SK-N-SH treated with all-trans-retinoic acid at 6 μM for 48 hours (cell line): Measurements from ENCODE around the gene MAP3K20.

ENCODE experiments used
- ATAC-seq: fragments of 200-7000 bp; cut with Tn5 transposase; 3 replicates; pipeline ENCODE4 v1.9.1; 2020; ENCODE audit warnings: mild to moderate bottlenecking, moderate library complexity
- BACH2 ChIP-seq: fragments of 250-450 bp; sonication (Bioruptor Pico); IDR thresholded peaks from 2 replicates; pipeline ENCODE4 v1.9.0; 2021; ENCODE audit warnings: mild to moderate bottlenecking, borderline replicate concordance
- ESRRG ChIP-seq: fragments of 250-450 bp; sonication (Bioruptor Pico); IDR thresholded peaks from 2 replicates; pipeline ENCODE4 v1.6.1; 2021; ENCODE audit warnings: mild to moderate bottlenecking
- GLIS3 ChIP-seq: fragments of 250-450 bp; sonication (Bioruptor Pico); IDR thresholded peaks from 2 replicates; pipeline ENCODE4 v1.5.0; 2020; ENCODE audit warnings: mild to moderate bottlenecking, moderate library complexity
- ISL1 ChIP-seq: fragments of 250-450 bp; sonication (Bioruptor Pico); IDR thresholded peaks from 2 replicates; pipeline ENCODE4 v2.1.2; 2022; ENCODE audit warnings: mild to moderate bottlenecking, moderate library complexity
- OSR1 ChIP-seq: fragments of 250-450 bp; sonication (Bioruptor Pico); IDR thresholded peaks from 2 replicates; pipeline ENCODE4 v1.8.0; 2022; ENCODE audit warnings: moderate library complexity, mild to moderate bottlenecking, inconsistent platforms
- RARB ChIP-seq: fragments of 250-450 bp; sonication (Bioruptor Pico); IDR thresholded peaks from 2 replicates; pipeline ENCODE4 v1.8.0; 2021; ENCODE audit warnings: mild to moderate bottlenecking, moderate library complexity
- SNAI2 ChIP-seq: fragments of 250-450 bp; sonication (Bioruptor Pico); IDR thresholded peaks from 2 replicates; pipeline ENCODE4 v1.5.0; 2020; ENCODE audit warnings: mild to moderate bottlenecking, moderate library complexity
- TOX ChIP-seq: fragments of 250-450 bp; sonication (Bioruptor Pico); IDR thresholded peaks from 2 replicates; pipeline ENCODE4 v1.8.0; 2021; ENCODE audit warnings: mild to moderate bottlenecking, moderate library complexity, borderline replicate concordance
- ZC3H10 ChIP-seq: fragments of 250-450 bp; sonication (Bioruptor Pico); IDR thresholded peaks from 2 replicates; pipeline ENCODE4 v1.5.1; 2021; ENCODE audit warnings: mild to moderate bottlenecking, moderate library complexity
- ZFP3 ChIP-seq: fragments of 250-450 bp; sonication (Bioruptor Pico); IDR thresholded peaks from 2 replicates; pipeline ENCODE4 v1.5.0; 2020; ENCODE audit warnings: mild to moderate bottlenecking, moderate library complexity
- ZFP30 ChIP-seq: fragments of 450-650 bp; formaldehyde crosslinking; IDR thresholded peaks from 2 replicates; pipeline ENCODE4 v1.5.0; 2022; ENCODE audit warnings: mild to moderate bottlenecking, moderate library complexity
- ZNF565 ChIP-seq: fragments of 450-650 bp; formaldehyde crosslinking; conservative IDR thresholded peaks from 2 replicates; pipeline ENCODE4 v1.5.0; 2020; ENCODE audit warnings: low read depth, mild to moderate bottlenecking, moderate library complexity
- ZNF70 ChIP-seq: fragments of 450-650 bp; formaldehyde crosslinking; IDR thresholded peaks from 2 replicates; pipeline ENCODE4 v1.5.0; 2020; ENCODE audit warnings: mild to moderate bottlenecking, moderate library complexity
- ZNF8 ChIP-seq: fragments of 450-650 bp; formaldehyde crosslinking; IDR thresholded peaks from 2 replicates; pipeline ENCODE4 v1.5.0; 2020; ENCODE audit warnings: mild to moderate bottlenecking, moderate library complexity
- TF ChIP-seq, protein P1 (sequence below): fragments of 250-450 bp; sonication (Bioruptor Pico); IDR thresholded peaks from 2 replicates; pipeline ENCODE4 v1.8.0; 2020; ENCODE audit warnings: mild to moderate bottlenecking, moderate library complexity, borderline replicate concordance
- TF ChIP-seq, protein P2 (sequence below): fragments of 250-450 bp; sonication (Bioruptor Pico); IDR thresholded peaks from 2 replicates; pipeline ENCODE4 v1.5.1; 2020; ENCODE audit warnings: low read depth, mild to moderate bottlenecking, moderate library complexity
- TF ChIP-seq, protein P3 (sequence below): fragments of 250-450 bp; sonication (Bioruptor Pico); IDR thresholded peaks from 2 replicates; pipeline ENCODE4 v1.5.1; 2021; ENCODE audit warnings: mild to moderate bottlenecking, moderate library complexity
- TF ChIP-seq, protein P4 (sequence below): fragments of 250-450 bp; sonication (Bioruptor Pico); IDR thresholded peaks from 2 replicates; pipeline ENCODE4 v1.8.0; 2021; ENCODE audit warnings: low read depth, mild to moderate bottlenecking, moderate library complexity, borderline replicate concordance

The MAP3K20 gene

DNA sequence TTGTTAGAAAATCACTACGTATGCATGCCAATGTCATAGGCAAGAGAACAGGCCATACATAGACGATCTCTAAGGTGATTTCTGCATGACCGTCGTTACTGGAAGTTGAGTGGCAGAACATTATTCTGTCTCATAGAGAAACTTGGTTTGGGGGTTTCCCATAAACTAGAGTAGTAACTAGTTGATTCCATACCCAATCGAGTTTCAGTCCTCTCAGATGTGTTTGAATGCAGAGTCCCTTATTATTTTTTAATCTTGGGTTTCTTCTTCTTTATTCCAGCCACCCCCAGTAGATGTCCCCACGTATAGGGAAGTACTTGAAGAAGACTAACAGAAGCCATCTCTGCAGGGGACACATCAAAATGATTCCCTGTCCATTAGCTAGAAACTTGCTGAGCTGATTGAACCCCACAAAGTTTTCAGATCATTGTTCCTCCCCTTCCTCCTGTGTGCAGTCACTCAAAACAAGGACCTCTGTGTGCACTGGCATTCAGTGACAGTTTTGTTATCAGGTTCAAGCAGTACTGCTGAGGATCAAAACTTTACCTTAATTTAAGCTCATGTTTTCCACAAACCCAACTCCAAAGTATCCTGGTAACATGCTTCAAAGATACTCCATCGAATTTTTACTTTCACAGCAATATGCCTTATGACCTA lies 210.6 kb downstream of the MAP3K20 start:
- TF ChIP-seq, protein P1, sequence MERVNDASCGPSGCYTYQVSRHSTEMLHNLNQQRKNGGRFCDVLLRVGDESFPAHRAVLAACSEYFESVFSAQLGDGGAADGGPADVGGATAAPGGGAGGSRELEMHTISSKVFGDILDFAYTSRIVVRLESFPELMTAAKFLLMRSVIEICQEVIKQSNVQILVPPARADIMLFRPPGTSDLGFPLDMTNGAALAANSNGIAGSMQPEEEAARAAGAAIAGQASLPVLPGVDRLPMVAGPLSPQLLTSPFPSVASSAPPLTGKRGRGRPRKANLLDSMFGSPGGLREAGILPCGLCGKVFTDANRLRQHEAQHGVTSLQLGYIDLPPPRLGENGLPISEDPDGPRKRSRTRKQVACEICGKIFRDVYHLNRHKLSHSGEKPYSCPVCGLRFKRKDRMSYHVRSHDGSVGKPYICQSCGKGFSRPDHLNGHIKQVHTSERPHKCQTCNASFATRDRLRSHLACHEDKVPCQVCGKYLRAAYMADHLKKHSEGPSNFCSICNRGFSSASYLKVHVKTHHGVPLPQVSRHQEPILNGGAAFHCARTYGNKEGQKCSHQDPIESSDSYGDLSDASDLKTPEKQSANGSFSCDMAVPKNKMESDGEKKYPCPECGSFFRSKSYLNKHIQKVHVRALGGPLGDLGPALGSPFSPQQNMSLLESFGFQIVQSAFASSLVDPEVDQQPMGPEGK (CRISPR knock-in tag): no peak
- no peak for TF ChIP-seq TOX (CRISPR knock-in tag)
- TF ChIP-seq, protein P2, sequence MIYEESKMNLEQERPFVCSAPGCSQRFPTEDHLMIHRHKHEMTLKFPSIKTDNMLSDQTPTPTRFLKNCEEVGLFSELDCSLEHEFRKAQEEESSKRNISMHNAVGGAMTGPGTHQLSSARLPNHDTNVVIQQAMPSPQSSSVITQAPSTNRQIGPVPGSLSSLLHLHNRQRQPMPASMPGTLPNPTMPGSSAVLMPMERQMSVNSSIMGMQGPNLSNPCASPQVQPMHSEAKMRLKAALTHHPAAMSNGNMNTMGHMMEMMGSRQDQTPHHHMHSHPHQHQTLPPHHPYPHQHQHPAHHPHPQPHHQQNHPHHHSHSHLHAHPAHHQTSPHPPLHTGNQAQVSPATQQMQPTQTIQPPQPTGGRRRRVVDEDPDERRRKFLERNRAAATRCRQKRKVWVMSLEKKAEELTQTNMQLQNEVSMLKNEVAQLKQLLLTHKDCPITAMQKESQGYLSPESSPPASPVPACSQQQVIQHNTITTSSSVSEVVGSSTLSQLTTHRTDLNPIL (CRISPR knock-in tag): no peak
- TF ChIP-seq ESRRG (CRISPR knock-in tag): no peak
- TF ChIP-seq, protein P3, sequence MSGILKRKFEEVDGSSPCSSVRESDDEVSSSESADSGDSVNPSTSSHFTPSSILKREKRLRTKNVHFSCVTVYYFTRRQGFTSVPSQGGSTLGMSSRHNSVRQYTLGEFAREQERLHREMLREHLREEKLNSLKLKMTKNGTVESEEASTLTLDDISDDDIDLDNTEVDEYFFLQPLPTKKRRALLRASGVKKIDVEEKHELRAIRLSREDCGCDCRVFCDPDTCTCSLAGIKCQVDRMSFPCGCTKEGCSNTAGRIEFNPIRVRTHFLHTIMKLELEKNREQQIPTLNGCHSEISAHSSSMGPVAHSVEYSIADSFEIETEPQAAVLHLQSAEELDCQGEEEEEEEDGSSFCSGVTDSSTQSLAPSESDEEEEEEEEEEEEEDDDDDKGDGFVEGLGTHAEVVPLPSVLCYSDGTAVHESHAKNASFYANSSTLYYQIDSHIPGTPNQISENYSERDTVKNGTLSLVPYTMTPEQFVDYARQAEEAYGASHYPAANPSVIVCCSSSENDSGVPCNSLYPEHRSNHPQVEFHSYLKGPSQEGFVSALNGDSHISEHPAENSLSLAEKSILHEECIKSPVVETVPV (CRISPR knock-in tag): no peak
- TF ChIP-seq GLIS3 (CRISPR knock-in tag): no peak
- TF ChIP-seq ZNF70 (CRISPR knock-in tag): no peak
- ATAC-seq: no peak

DNA sequence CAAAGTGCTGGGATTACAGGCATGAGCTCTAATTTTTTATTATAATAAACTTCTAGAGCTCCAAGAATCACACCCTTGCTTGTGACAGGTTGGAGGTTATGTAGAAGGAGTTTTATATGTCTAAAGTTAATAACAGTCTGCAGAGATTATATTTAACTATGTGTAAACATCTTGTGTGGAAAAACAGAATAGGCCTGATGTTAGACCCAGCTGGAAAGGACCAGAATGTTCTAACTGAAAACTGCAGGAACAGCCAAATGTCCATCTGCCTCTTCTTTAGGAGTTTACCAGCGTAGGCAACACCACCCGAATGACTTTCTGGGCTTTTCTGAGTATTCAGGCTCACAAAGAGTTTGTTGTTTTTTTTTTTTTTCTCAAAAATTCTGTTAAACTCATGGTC lies 211.9 kb downstream of the MAP3K20 start:
- TF ChIP-seq BACH2 (CRISPR knock-in tag) (no peak), ZC3H10 (CRISPR knock-in tag) (no peak)
- ATAC-seq: no peak

DNA sequence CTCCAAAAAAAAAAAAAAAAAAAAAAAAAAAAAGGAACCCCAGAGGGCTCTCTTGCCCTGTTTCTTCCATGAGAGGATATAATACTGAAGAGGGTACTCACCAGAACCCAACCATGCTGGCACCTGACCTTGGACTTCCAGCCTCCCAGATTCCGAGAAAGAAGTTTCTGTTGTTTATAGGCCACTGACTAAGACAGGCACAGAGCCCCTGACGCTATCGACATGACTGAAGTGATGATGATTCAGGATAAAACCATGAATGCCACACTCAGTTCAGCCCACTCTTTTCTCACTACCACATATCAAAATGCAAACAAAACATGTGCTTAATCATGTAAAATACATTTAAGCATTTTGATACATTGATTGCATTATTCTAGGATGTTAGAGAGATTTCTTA lies 212.9 kb downstream of the MAP3K20 start:
- TF ChIP-seq ZFP3 (CRISPR knock-in tag): no peak
- TF ChIP-seq OSR1 (CRISPR knock-in tag): no peak
- TF ChIP-seq ZNF565 (CRISPR knock-in tag): no peak
- no peak for TF ChIP-seq ISL1 (CRISPR knock-in tag)
- no peak for TF ChIP-seq ZNF8 (CRISPR knock-in tag)
- TF ChIP-seq RARB (CRISPR knock-in tag): no peak
- no peak for TF ChIP-seq TOX (CRISPR knock-in tag)
- TF ChIP-seq ZC3H10 (CRISPR knock-in tag): no peak
- no peak for ATAC-seq

DNA sequence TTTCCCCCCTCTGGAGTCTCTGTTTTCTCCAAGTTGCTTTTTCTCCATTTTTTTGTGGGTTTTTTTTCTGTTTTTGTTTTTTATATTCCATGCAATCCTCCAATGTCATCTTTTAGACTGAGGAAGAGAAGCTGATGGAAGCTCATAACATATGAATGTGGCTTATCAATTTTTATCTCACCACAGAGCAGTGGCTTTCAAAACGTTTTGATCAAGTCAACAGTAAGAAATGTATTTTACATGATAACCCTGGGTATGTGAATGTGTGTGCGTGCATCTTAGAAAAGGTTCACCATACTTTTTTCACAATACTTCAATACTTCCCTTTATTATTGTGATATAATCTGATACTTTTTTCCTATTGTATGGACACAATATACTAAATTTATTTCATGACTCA lies 214.4 kb downstream of the MAP3K20 start:
- no peak for TF ChIP-seq BACH2 (CRISPR knock-in tag)
- no peak for TF ChIP-seq ESRRG (CRISPR knock-in tag)
- no peak for TF ChIP-seq ZFP30 (CRISPR knock-in tag)
- TF ChIP-seq, protein P2 (CRISPR knock-in tag): no peak
- TF ChIP-seq, protein P1 (CRISPR knock-in tag): no peak
- TF ChIP-seq ZC3H10 (CRISPR knock-in tag): no peak
- no peak for TF ChIP-seq SNAI2 (CRISPR knock-in tag)
- TF ChIP-seq OSR1 (CRISPR knock-in tag): no peak
- TF ChIP-seq, protein P4, sequence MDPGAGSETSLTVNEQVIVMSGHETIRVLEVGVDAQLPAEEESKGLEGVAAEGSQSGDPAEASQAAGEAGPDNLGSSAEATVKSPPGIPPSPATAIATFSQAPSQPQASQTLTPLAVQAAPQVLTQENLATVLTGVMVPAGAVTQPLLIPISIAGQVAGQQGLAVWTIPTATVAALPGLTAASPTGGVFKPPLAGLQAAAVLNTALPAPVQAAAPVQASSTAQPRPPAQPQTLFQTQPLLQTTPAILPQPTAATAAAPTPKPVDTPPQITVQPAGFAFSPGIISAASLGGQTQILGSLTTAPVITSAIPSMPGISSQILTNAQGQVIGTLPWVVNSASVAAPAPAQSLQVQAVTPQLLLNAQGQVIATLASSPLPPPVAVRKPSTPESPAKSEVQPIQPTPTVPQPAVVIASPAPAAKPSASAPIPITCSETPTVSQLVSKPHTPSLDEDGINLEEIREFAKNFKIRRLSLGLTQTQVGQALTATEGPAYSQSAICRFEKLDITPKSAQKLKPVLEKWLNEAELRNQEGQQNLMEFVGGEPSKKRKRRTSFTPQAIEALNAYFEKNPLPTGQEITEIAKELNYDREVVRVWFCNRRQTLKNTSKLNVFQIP (CRISPR knock-in tag): no peak
- no peak for ATAC-seq
